ENCODE results near the gene FLOT1.
A peak's percentile ranks its signal among the peaks of the same experiment; 100 is the strongest.
"Not testable (repeated sequence)": the region's sequence is repeated elsewhere in the genome, so short reads cannot be mapped to it uniquely, and the experiment has no call there.

Gene FLOT1

DNA sequence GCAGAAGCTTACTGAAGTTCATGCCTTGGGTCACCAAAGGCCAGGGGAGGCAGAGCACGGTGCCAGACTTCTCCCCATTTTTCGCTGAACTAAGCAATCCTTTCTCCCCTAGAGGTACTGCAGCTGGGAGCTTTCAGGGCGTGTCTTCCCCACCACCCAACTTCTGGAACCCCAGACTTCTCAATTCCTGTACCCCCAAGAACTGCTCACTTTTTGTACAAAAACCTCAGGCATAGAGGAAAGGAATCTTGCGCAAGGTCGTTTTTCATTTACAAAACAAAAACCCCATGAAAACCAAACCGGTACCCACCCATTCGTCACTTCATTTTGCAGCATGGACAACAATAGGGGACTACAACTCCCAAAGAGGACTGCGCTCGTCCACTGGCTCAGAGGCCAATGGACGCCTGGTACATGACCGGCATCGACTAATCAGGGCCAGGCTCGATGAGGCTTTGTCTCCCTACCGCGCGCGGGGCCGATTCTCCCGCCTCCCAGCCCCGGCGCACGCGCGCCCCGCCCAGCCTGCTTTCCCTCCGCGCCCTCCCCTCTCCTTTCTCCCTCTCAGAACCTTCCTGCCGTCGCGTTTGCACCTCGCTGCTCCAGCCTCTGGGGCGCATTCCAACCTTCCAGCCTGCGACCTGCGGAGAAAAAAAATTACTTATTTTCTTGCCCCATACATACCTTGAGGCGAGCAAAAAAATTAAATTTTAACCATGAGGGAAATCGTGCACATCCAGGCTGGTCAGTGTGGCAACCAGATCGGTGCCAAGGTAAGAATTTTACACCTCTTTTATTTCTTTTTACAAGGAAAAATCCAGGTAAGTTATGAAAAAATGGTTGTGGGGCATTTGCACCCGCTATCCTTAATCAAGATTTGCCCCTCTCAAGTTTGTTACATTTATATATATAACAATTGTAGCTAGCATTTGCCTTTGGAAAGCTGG is 22.4 kb downstream of the FLOT1 start, which contains the start of gene TUBB:
TUBB (plus strand) TSS at position 562 of the 947 bp plus-strand sequence; CDS start at position 717, 155 bp downstream.
- Histone ChIP-seq H3K27me3 (ENCODE audit: insufficient read depth, low read length) (no peaks in the 10 kb centered on the region), H4K8ac (ENCODE audit: low read depth, low read length) (peak within 1 kb of the TSS; percentile 79), H3K4me2 (ENCODE audit: low read length) (peak within 1 kb of the TSS; percentile 72), H2BK12ac (ENCODE audit: low read length) (no peak within 1 kb of the TSS), H2BK5ac (ENCODE audit: low read depth, low read length, poor library complexity) (peak within 1 kb of the TSS; percentile 96), H3K9me3 (ENCODE audit: insufficient read depth, low read depth, low read length) (peaks cover 4% of the 10 kb centered on the region), H3K27ac (ENCODE audit: low read depth, low read length) (peak within 1 kb of the TSS; percentile 91), H3K4me3 (ENCODE audit: low read depth, low read length) (peak within 1 kb of the TSS; percentile 84), H4K12ac (ENCODE audit: low read depth, low read length) (peak within 1 kb of the TSS; percentile 89), H2AK5ac (ENCODE audit: low read length) (peak within 1 kb of the TSS; percentile 71), H3K9ac (ENCODE audit: low read length) (peak within 1 kb of the TSS; percentile 96), H3K36me3 (ENCODE audit: control insufficient read depth in 1 of 2, insufficient read depth in 2 of 2, low read length in 2 of 2) (peaks cover 28 to 34% of the 10 kb centered on the region in 2 experiments), H2AFZ (ENCODE audit: insufficient read depth, low read length, poor library complexity) (peak within 1 kb of the TSS; percentile 27), H2BK120ac (ENCODE audit: insufficient read depth, low read length, poor library complexity) (peak within 1 kb of the TSS; percentile 61), H3K23ac (ENCODE audit: low read length) (no peak within 1 kb of the TSS), H3K18ac (ENCODE audit: low read length) (peak within 1 kb of the TSS; percentile 67), H3K79me1 (ENCODE audit: low read length) (peaks cover 27% of the 10 kb centered on the region), H3K4me1 (ENCODE audit: control insufficient read depth in 1 of 2, insufficient read depth in 2 of 2, low read length in 2 of 2) (peaks cover 5 to 6% of the 10 kb centered on the region in 2 experiments), H3K79me2 (ENCODE audit: control insufficient read depth, insufficient read depth, low read length, poor library complexity) (peaks cover 20% of the 10 kb centered on the region), H3K14ac (ENCODE audit: low read length) (peak within 1 kb of the TSS; percentile 74), H3K4ac (ENCODE audit: low read depth, low read length) (peak within 1 kb of the TSS; percentile 90), H4K91ac (ENCODE audit: low read depth, low read length) (peak within 1 kb of the TSS; percentile 90)
- no CpG with 5 or more reads among the region's 38 CpGs for WGBS (ENCODE audit: extremely low coverage, insufficient coverage, insufficient read length)
- DNase-seq: peak; percentile 98

DNA sequence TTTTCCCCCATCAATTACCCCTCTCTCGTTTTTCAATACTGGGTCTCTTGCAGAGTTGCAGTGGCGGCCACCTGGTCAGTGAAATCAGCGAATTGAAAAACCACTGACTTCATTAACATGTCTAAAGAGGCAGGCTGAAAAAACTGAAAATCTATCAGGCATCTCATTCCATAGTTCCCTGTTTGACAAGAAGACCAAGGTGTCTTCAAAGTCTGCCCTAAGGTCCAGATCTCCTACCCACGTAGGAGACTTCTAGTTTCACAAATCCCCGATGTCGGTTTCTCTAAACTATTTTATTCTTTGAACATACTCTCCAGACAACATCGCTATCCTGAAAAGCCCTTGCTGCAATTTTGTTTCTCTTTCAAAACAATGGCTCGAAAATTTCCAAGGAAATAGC is 23.1 kb downstream of the FLOT1 start:
- Histone ChIP-seq H3K36me3 (ENCODE audit: control insufficient read depth in 1 of 2, insufficient read depth in 2 of 2, low read length in 2 of 2) (peaks cover 25 to 29% of the 10 kb centered on the region in 2 experiments), H2AK5ac (ENCODE audit: low read length) (peak overlapping the region; percentile 59), H3K4me1 (ENCODE audit: control insufficient read depth in 1 of 2, insufficient read depth in 2 of 2, low read length in 2 of 2) (peaks cover 5 to 6% of the 10 kb centered on the region in 2 experiments), H3K27me3 (ENCODE audit: insufficient read depth, low read length) (no peaks in the 10 kb centered on the region), H3K23ac (ENCODE audit: low read length) (no peak overlapping the region), H3K79me2 (ENCODE audit: control insufficient read depth, insufficient read depth, low read length, poor library complexity) (peaks cover 20% of the 10 kb centered on the region), H2BK12ac (ENCODE audit: low read length) (no peak overlapping the region), H4K8ac (ENCODE audit: low read depth, low read length) (peak overlapping the region; percentile 70), H2BK120ac (ENCODE audit: insufficient read depth, low read length, poor library complexity) (peak overlapping the region; percentile 59), H4K91ac (ENCODE audit: low read depth, low read length) (peak overlapping the region; percentile 90), H3K9ac (ENCODE audit: low read length) (peak overlapping the region; percentile 76), H4K12ac (ENCODE audit: low read depth, low read length) (peak overlapping the region; percentile 57), H3K14ac (ENCODE audit: low read length) (peak overlapping the region; percentile 74), H3K4ac (ENCODE audit: low read depth, low read length) (peak overlapping the region; percentile 65), H3K79me1 (ENCODE audit: low read length) (peaks cover 27% of the 10 kb centered on the region), H3K18ac (ENCODE audit: low read length) (no peak overlapping the region), H2BK5ac (ENCODE audit: low read depth, low read length, poor library complexity) (peak overlapping the region; percentile 49), H3K4me2 (ENCODE audit: low read length) (peak overlapping the region; percentile 72), H2AFZ (ENCODE audit: insufficient read depth, low read length, poor library complexity) (peak overlapping the region; percentile 27), H3K27ac (ENCODE audit: low read depth, low read length) (peak overlapping the region; percentile 87), H3K4me3 (ENCODE audit: low read depth, low read length) (peak overlapping the region; percentile 39), H3K9me3 (ENCODE audit: insufficient read depth, low read depth, low read length) (peaks cover 4% of the 10 kb centered on the region)
- peak in 1 of 2 donors; percentile 51 for DNase-seq
- WGBS (ENCODE audit: extremely low coverage, insufficient coverage, insufficient read length): no CpG with 5 or more reads among the region's 8 CpGs

DNA sequence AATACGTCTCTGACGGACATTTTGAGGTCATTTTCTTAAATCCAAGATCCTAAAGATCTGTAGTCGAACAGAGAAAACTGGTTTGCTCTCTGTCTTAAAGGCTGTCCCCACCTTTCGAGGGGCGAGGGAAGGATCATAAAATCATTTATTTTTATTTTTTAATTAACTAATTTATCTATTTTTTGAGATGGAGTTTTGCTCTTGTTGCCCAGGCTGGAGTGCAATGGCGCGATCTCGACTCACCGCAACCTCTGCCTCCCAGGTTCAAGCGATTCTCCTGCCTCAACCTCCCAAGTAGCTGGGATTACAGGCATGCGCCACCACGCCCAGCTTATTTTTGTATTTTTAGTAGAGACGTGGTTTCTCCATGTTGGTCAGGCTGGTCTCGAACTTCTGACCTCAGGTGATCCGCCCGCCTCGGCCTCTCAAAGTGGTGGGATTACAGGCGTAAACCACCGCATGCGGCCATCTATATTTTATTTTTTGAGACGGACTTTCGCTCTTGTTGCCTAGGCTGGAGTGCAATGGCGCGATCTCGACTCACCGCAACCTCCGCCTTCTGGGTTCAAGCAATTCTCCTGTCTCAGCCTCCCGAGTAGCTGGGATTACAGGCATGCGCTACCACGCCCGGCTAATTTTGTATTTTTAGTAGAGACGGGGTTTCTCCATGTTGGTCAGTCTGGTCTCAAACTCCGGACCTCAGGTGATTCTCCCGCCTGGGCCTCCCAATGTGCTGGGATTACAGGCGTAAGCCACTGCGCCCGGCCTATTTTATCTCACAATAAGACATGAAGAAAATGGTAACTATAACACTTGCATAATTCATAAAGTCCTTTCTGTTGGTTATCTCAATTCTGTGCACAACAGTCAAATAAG is 24.4 kb downstream of the FLOT1 start:
- not testable (repeated sequence) for H3K27me3 ChIP-seq (ENCODE audit: insufficient read depth, low read length); H2BK120ac ChIP-seq (ENCODE audit: insufficient read depth, low read length, poor library complexity); H3K23ac ChIP-seq (ENCODE audit: low read length); H3K9ac ChIP-seq (ENCODE audit: low read length); DNase-seq; H3K4me3 ChIP-seq (ENCODE audit: low read depth, low read length); H3K9me3 ChIP-seq (ENCODE audit: insufficient read depth, low read depth, low read length); H2AK5ac ChIP-seq (ENCODE audit: low read length); H2BK12ac ChIP-seq (ENCODE audit: low read length); H4K91ac ChIP-seq (ENCODE audit: low read depth, low read length); H2AFZ ChIP-seq (ENCODE audit: insufficient read depth, low read length, poor library complexity); H4K8ac ChIP-seq (ENCODE audit: low read depth, low read length); H3K4me1 ChIP-seq (ENCODE audit: control insufficient read depth in 1 of 2, insufficient read depth in 2 of 2, low read length in 2 of 2); H3K18ac ChIP-seq (ENCODE audit: low read length); H3K14ac ChIP-seq (ENCODE audit: low read length)
- peak overlapping the region; percentile 65 for H3K27ac ChIP-seq (ENCODE audit: low read depth, low read length)
- no CpG with 5 or more reads among the region's 37 CpGs for WGBS (ENCODE audit: extremely low coverage, insufficient coverage, insufficient read length)
- H3K4me2 ChIP-seq (ENCODE audit: low read length): peak overlapping the region; percentile 4
- peaks cover 20% of the 10 kb centered on the region for H3K79me2 ChIP-seq (ENCODE audit: control insufficient read depth, insufficient read depth, low read length, poor library complexity)
- H3K79me1 ChIP-seq (ENCODE audit: low read length): peaks cover 27% of the 10 kb centered on the region
- peak overlapping the region; percentile 61 for H4K12ac ChIP-seq (ENCODE audit: low read depth, low read length)
- H3K4ac ChIP-seq (ENCODE audit: low read depth, low read length): peak overlapping the region; percentile 50
- H3K36me3 ChIP-seq (ENCODE audit: control insufficient read depth in 1 of 2, insufficient read depth in 2 of 2, low read length in 2 of 2): peaks cover 17 to 23% of the 10 kb centered on the region in 2 experiments
- H2BK5ac ChIP-seq (ENCODE audit: low read depth, low read length, poor library complexity): peak overlapping the region; percentile 52

All from trophoblast cell (in vitro differentiated cells and primary cell).